ENCODE results near the gene UTY. TPM values are rescaled to one million over a fixed set of nuclear protein-coding genes. Genes with fewer than 3 reads are reported as not detected.
A peak's percentile ranks its signal among the peaks of the same experiment; 100 is the strongest.

Gene UTY
- polyA plus RNA-seq, 3 donors = not detected

DNA sequence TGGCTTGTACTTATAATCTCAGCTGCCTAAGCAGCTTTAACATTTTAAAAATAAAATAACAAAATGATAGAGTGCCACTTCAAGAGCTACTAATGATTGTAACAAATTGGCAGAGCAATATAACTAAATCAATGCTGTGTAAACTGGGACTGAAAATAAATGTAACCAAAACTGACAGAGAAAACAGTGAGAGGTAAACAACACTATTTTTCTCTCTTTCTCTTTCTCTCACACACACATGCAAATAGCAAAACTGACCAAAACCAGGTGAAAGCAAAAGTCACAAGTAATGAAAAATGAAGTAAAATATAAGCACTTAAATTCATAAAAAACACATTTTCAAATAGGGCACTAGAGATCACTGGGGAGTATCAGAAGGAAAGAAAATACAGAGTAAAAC, 109.6 kb downstream of the UTY start:
- intact Hi-C loops (cut with micrococcal nuclease) = no loop called here
- Mint-ChIP-seq H3K9me3 (no peaks in the 10 kb centered on the region), H3K36me3 (peaks cover 0 to 7% of the 10 kb centered on the region in 2 donors), H3K27me3 (ENCODE audit: low read depth in 3 of 3) (no peaks in the 10 kb centered on the region), H3K27ac (peak overlapping the region in 1 of 7 donors; percentile 89), H3K4me3 (no peak overlapping the region), H3K4me1 (peaks cover 20% of the 10 kb centered on the region)
- no peak for DNase-seq
- H4K20me1 ChIP-seq (ENCODE audit: insufficient read depth, low read length) = no peaks in the 10 kb centered on the region
- TF ChIP-seq, protein P1, sequence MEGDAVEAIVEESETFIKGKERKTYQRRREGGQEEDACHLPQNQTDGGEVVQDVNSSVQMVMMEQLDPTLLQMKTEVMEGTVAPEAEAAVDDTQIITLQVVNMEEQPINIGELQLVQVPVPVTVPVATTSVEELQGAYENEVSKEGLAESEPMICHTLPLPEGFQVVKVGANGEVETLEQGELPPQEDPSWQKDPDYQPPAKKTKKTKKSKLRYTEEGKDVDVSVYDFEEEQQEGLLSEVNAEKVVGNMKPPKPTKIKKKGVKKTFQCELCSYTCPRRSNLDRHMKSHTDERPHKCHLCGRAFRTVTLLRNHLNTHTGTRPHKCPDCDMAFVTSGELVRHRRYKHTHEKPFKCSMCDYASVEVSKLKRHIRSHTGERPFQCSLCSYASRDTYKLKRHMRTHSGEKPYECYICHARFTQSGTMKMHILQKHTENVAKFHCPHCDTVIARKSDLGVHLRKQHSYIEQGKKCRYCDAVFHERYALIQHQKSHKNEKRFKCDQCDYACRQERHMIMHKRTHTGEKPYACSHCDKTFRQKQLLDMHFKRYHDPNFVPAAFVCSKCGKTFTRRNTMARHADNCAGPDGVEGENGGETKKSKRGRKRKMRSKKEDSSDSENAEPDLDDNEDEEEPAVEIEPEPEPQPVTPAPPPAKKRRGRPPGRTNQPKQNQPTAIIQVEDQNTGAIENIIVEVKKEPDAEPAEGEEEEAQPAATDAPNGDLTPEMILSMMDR (IDR thresholded peaks at IDR 0.05) = no peak
- H3K27ac ChIP-seq (ENCODE audit: low read depth in 1 of 2, low read length in 2 of 2) = no peak overlapping the region
- H2AFZ ChIP-seq (ENCODE audit: insufficient read depth, low read depth, low read length, poor library complexity, severe bottlenecking) = no peak overlapping the region
- no peaks in the 10 kb centered on the region for H3K36me3 ChIP-seq (replicated peaks in 1 of 2; ENCODE audit: control insufficient read depth in 1 of 2, insufficient read depth in 2 of 2, low read length in 2 of 2)
- no peak overlapping the region for H3K4me2 ChIP-seq (replicated peaks; ENCODE audit: extremely low read depth, low read length, poor library complexity, severe bottlenecking)
- H3K79me2 ChIP-seq (ENCODE audit: insufficient read depth, low read length) = no peaks in the 10 kb centered on the region
- no peak overlapping the region for H3K4me3 ChIP-seq (replicated peaks in 1 of 3; ENCODE audit: low read depth in 2 of 3, low read length in 3 of 3)
- H3K9me3 ChIP-seq (replicated peaks in 1 of 2; ENCODE audit: control insufficient read depth in 1 of 2, insufficient read depth in 1 of 2, low read length in 2 of 2) = no peaks in the 10 kb centered on the region
- peaks cover 0 to 13% of the 10 kb centered on the region in 2 donors for H3K4me1 ChIP-seq (ENCODE audit: control insufficient read depth in 1 of 2, insufficient read depth in 2 of 2, low read length in 2 of 2)
- no peaks in the 10 kb centered on the region for H3K27me3 ChIP-seq (ENCODE audit: control insufficient read depth in 2 of 2, insufficient read depth in 2 of 2, low read length in 2 of 2)
- H3K9ac ChIP-seq (ENCODE audit: insufficient read depth, low read length, poor library complexity, severe bottlenecking) = no peak overlapping the region

DNA sequence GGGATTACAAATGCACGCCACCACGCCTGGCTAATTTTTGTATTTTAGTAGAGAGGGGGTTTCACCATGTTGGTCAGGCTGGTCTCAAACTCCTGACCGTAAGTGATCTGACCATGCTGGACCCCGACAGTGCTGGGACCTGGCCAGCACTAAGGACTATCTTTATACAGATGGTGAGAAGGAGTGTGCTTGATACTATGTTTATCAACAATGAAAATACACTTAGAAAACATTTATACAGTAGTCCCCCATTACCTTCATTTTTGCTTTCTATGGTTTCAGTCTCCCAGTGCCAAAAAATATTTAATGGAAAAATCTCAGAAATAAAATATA, 111.4 kb downstream of the UTY start:
- Histone ChIP-seq H3K4me1 (ENCODE audit: control insufficient read depth in 1 of 2, insufficient read depth in 2 of 2, low read length in 2 of 2) (peaks cover 0 to 17% of the 10 kb centered on the region in 2 donors), H3K9ac (ENCODE audit: insufficient read depth, low read length, poor library complexity, severe bottlenecking) (no peak overlapping the region), H3K27me3 (ENCODE audit: control insufficient read depth in 2 of 2, insufficient read depth in 2 of 2, low read length in 2 of 2) (no peaks in the 10 kb centered on the region), H3K79me2 (ENCODE audit: insufficient read depth, low read length) (no peaks in the 10 kb centered on the region), H2AFZ (ENCODE audit: insufficient read depth, low read depth, low read length, poor library complexity, severe bottlenecking) (no peak overlapping the region), H3K9me3 (replicated peaks in 1 of 2; ENCODE audit: control insufficient read depth in 1 of 2, insufficient read depth in 1 of 2, low read length in 2 of 2) (no peaks in the 10 kb centered on the region), H3K4me3 (replicated peaks in 1 of 3; ENCODE audit: low read depth in 2 of 3, low read length in 3 of 3) (no peak overlapping the region), H3K4me2 (replicated peaks; ENCODE audit: extremely low read depth, low read length, poor library complexity, severe bottlenecking) (no peak overlapping the region), H3K27ac (ENCODE audit: low read depth in 1 of 2, low read length in 2 of 2) (no peak overlapping the region), H3K36me3 (replicated peaks in 1 of 2; ENCODE audit: control insufficient read depth in 1 of 2, insufficient read depth in 2 of 2, low read length in 2 of 2) (no peaks in the 10 kb centered on the region), H4K20me1 (ENCODE audit: insufficient read depth, low read length) (no peaks in the 10 kb centered on the region)
- intact Hi-C loops (cut with micrococcal nuclease) = no loop called here
- Mint-ChIP-seq H3K27me3 (ENCODE audit: low read depth in 3 of 3) (no peaks in the 10 kb centered on the region), H3K9me3 (no peaks in the 10 kb centered on the region), H3K27ac (no peak overlapping the region), H3K4me1 (peaks cover 24% of the 10 kb centered on the region), H3K4me3 (no peak overlapping the region), H3K36me3 (peaks cover 0 to 7% of the 10 kb centered on the region in 2 donors)
- DNase-seq = no peak
- no CpG with 5 or more reads among the region's 4 CpGs for WGBS (ENCODE audit: insufficient coverage)
- TF ChIP-seq, protein P1 (IDR thresholded peaks at IDR 0.05) = no peak

Data from CD14-positive monocyte (primary cell).